Measurements from ENCODE around the gene AVPI1. TPM values are rescaled to one million over a fixed set of nuclear protein-coding genes. Genes with fewer than 3 reads are reported as not detected.
"Not testable (repeated sequence)": the region's sequence is repeated elsewhere in the genome, so short reads cannot be mapped to it uniquely, and the experiment has no call there.

AVPI1 gene
- total RNA-seq, 2 experiments from 2014 or later, result 3.1 to 3.2 TPM

- not testable (repeated sequence) for H3K27ac Mint-ChIP-seq, H3K27me3 Mint-ChIP-seq, H3K9me3 Mint-ChIP-seq, DNase-seq
- Mint-ChIP-seq H3K4me1 (peaks cover 23% of the 10 kb centered on the region), H3K36me3 (peaks cover 13% of the 10 kb centered on the region), H3K4me3 (peak overlapping the region; percentile 40)
Observed at GRCh38 chr10:97642471-97643159, 44.4 kb downstream of the AVPI1 start.

- no peaks in the 10 kb centered on the region for H3K9me3 Mint-ChIP-seq
- peak overlapping the region; percentile 92 for H3K4me3 Mint-ChIP-seq
- DNase-seq, result peak; percentile 41
Observed at GRCh38 chr10:97640868-97641811, 45.9 kb downstream of the AVPI1 start.

GRCh38 chr10:97640174-97640867 lies 46.7 kb downstream of the AVPI1 start, which contains the start of gene PI4K2A:
PI4K2A (plus strand) TSS chr10:97640671; CDS start chr10:97640743, 72 bp downstream.
- H3K4me1 Mint-ChIP-seq, result peaks cover 22% of the 10 kb centered on the region
- H3K27me3 Mint-ChIP-seq, result no peaks in the 10 kb centered on the region
- no peaks in the 10 kb centered on the region for H3K9me3 Mint-ChIP-seq
- H3K4me3 Mint-ChIP-seq, result peak within 1 kb of the TSS; percentile 92
- peak; percentile 99 for DNase-seq
- peaks cover 11% of the 10 kb centered on the region for H3K36me3 Mint-ChIP-seq
- peak within 1 kb of the TSS; percentile 78 for H3K27ac Mint-ChIP-seq

More at GRCh38 chr10:97640868-97641811, 45.9 kb downstream of the AVPI1 start:
- Mint-ChIP-seq H3K27me3 (no peaks in the 10 kb centered on the region), H3K36me3 (peaks cover 13% of the 10 kb centered on the region), H3K4me1 (peaks cover 22% of the 10 kb centered on the region), H3K27ac (peak overlapping the region; percentile 73)

- H3K4me3 Mint-ChIP-seq, H3K36me3 Mint-ChIP-seq, H3K9me3 Mint-ChIP-seq, H3K27me3 Mint-ChIP-seq, DNase-seq, H3K27ac Mint-ChIP-seq: not testable (repeated sequence)
- H3K4me1 Mint-ChIP-seq, result peaks cover 22% of the 10 kb centered on the region
Observed at GRCh38 chr10:97639090-97639489, 48.0 kb downstream of the AVPI1 start.

- Mint-ChIP-seq H3K4me1 (peaks cover 19% of the 10 kb centered on the region), H3K27ac (no peak overlapping the region), H3K36me3 (peaks cover 2% of the 10 kb centered on the region), H3K4me3 (no peak overlapping the region), H3K27me3 (no peaks in the 10 kb centered on the region), H3K9me3 (no peaks in the 10 kb centered on the region)
- no peak for DNase-seq
Observed at GRCh38 chr10:97635577-97635976, 51.5 kb downstream of the AVPI1 start.

GRCh38 chr10:97633921-97634320 lies 53.1 kb downstream of the AVPI1 start:
- H3K4me3 Mint-ChIP-seq, result peak overlapping the region; percentile 99
- H3K36me3 Mint-ChIP-seq, result peaks cover 2% of the 10 kb centered on the region
- DNase-seq, result peak; percentile 15
- H3K9me3 Mint-ChIP-seq, result no peaks in the 10 kb centered on the region
- peak overlapping the region; percentile 91 for H3K27ac Mint-ChIP-seq
- H3K27me3 Mint-ChIP-seq, result no peaks in the 10 kb centered on the region
- peaks cover 14% of the 10 kb centered on the region for H3K4me1 Mint-ChIP-seq

GRCh38 chr10:97632949-97633884 lies 53.8 kb downstream of the AVPI1 start, which contains the start of gene MORN4:
MORN4 (minus strand) TSS chr10:97633500; CDS start chr10:97619653, 13,847 bp downstream.
- peak; percentile 91 for DNase-seq
- H3K27ac Mint-ChIP-seq, result peak within 1 kb of the TSS; percentile 91
- H3K4me1 Mint-ChIP-seq, result peaks cover 14% of the 10 kb centered on the region
- H3K9me3 Mint-ChIP-seq, result no peaks in the 10 kb centered on the region
- H3K27me3 Mint-ChIP-seq, result no peaks in the 10 kb centered on the region
- peaks cover 2% of the 10 kb centered on the region for H3K36me3 Mint-ChIP-seq
- peak within 1 kb of the TSS; percentile 99 for H3K4me3 Mint-ChIP-seq

DNA sequence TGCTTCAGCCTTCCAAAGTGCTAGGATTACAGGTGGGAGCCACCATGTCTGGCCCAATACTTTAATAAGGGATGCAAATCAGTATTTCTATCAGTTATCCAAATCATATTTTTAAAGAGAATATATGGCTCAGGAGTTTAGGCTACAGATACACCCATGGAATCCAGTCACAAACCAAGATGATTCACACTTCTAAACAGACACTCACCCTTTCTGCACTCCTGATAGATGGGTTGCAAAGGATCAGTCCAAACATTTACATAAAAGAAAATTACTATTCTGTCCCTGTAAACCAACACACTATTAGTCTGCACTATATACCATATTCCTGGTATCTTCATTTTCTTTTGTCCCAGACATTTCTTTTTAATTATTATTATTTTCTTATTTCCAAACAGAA lies 55.9 kb downstream of the AVPI1 start:
- Mint-ChIP-seq H3K4me1 (peaks cover 14% of the 10 kb centered on the region), H3K27me3 (no peaks in the 10 kb centered on the region), H3K27ac (no peak overlapping the region), H3K4me3 (no peak overlapping the region), H3K9me3 (no peaks in the 10 kb centered on the region), H3K36me3 (peaks cover 2% of the 10 kb centered on the region)
- no peak for DNase-seq

- H3K4me3 Mint-ChIP-seq, result no peak overlapping the region
- H3K9me3 Mint-ChIP-seq, result no peaks in the 10 kb centered on the region
- peaks cover 2% of the 10 kb centered on the region for H3K36me3 Mint-ChIP-seq
Observed at GRCh38 chr10:97629289-97629688, 57.8 kb downstream of the AVPI1 start.

DNA sequence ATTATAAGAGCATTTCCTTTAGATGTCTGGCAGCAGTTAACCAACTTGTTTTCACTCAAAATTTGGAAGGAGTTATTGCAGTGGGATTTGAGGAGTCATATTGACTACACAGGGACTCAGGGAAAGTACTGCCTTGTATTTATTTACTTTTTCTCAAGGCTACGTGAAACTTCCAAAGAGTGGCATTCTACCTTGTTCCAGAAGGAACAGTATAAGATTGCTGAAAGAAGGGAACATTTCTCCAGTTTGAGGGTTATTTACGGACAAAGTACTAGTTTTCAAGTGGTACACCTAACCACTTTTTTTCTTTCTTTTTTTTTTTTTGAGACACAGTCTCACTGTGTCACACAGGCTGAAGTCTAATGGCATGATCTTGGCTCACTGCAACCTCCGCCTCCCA lies 58.8 kb downstream of the AVPI1 start:
- Mint-ChIP-seq H3K4me3 (no peak overlapping the region), H3K27me3 (no peaks in the 10 kb centered on the region), H3K4me1 (peaks cover 7% of the 10 kb centered on the region), H3K36me3 (peaks cover under 1% of the 10 kb centered on the region), H3K27ac (no peak overlapping the region), H3K9me3 (no peaks in the 10 kb centered on the region)
- no peak for DNase-seq

More at GRCh38 chr10:97629289-97629688, 57.8 kb downstream of the AVPI1 start:
- Mint-ChIP-seq H3K4me1 (peaks cover 14% of the 10 kb centered on the region), H3K27ac (no peak overlapping the region), H3K27me3 (no peaks in the 10 kb centered on the region)
- no peak for DNase-seq

DNA sequence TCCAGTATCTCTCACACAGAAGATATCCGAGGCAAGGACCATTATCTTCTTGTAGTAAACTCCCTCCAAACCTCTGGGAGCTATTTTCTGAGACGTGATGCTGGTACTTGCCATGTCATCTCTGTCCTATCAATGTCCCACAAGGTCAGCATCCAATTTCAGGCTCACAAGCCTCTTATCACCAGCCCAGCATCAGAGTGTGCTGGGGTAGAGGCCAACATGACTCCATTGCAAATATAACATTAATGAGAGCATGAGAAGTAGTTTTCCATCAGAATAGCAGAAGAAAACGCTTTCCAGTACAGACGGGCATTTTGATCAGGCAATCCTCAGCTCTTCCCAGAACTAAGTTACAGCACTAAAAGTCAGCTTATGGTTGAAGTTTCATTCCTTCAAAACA lies 59.3 kb downstream of the AVPI1 start:
- Mint-ChIP-seq H3K9me3 (no peaks in the 10 kb centered on the region), H3K36me3 (no peaks in the 10 kb centered on the region), H3K27me3 (no peaks in the 10 kb centered on the region), H3K4me3 (no peak overlapping the region), H3K27ac (no peak overlapping the region), H3K4me1 (peaks cover 4% of the 10 kb centered on the region)
- DNase-seq, result no peak

All from activated naive CD8-positive, alpha-beta T cell treated with anti-CD3 and anti-CD28 coated beads for 36 hours (primary cell).